Femur (tissue), 1 donor: ENCODE measurements around the gene PABPN1L.

Source experiments
- DNase-seq: peaks from one replicate; pipeline ENCODE4 v3.0.0-alpha.2; 2017

The PABPN1L gene

DNA sequence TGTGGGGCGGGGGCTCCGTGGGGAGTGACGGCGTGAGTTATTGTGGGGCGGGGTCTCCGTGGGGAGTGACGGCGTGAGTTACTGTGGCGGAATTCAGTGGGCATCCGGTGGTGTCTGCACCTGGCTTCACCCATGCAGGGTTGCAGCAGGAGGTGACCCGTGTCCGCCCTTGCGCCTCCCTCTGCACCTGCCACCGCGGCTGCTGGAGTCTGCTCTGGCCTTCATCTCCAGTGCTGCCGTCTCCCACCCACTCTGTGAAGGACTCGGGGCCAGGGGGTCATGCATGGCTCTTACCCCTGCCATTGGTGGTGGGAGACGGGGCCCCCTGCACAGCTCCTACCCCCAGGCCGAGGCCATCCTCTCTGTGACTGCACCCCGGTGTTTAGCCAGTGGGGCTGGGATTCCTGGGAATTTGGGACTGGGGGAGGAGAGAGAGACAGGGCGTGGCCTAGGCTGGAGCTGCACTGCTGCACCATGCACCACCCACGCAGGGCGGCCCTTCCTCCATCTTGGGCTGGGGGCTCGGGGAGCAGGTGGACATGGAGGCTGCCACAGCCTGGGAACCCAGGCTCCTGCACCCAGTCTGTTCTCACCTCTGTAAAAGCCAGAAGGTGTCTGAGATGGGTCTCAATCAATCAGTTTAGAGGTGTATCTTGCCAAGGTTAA is 1.3 kb upstream of the PABPN1L start:
- DNase-seq, result no peak

DNA sequence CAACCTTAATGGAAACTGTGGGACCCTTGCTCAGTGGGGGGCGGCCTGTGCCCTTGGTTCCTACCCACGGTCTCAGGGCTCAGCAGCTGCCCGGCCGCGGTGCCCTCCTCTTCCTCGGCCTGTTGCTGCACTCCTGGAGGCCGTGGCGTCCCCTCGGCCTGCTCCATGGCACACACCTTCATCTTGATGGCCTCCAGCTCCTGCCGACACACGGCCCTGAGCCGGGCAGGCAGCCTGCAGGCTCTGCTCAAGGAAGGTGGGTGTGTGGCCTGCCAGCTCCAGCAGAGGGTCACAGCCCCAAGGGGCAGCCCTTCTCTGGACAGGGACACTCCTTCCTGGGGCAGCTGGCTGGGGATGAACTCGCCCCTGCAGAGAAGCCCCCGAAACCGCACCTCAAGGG is 718 bp downstream of the PABPN1L start:
- DNase-seq, result no peak

DNA sequence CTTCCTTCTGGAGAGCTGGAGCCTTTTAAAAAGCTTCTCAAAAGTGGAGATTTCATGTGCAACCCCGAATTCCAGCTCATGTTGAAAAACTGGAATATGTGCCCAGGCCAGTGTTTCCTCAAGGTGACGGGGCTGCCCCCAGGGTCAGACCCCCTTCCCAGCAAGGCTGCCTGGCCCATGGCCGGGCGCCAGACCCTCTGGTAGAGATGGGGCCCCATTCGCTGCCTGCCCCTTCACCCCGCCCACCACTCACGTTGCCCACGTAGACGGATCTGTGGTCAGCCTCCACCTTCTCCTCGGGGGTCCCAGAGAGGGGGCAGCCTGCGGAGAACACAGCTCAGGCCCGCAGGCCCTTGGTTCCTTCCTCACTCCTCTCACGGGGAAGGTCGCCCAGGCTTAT is 1.1 kb downstream of the PABPN1L start:
- DNase-seq, result no peak

DNA sequence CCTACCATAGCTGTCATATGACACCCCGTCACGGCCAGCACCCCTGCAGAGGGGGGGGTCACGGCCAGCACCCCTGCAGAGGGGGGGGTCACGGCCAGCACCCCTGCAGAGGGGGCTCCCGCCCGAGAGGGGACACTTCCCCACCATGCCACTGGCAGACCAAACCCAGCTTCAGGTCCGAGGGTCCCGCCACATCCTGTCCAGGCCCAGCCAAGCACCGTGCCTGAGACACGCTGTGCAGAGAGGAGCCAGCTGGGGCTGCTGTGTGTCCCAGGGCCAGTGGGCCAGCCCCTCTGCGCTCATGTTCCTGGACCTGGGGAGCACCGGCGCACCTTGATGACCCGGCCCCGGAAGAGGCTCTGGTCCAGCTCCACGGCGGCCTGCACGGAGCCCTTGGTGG is 1.9 kb downstream of the PABPN1L start:
- DNase-seq, result no peak

DNA sequence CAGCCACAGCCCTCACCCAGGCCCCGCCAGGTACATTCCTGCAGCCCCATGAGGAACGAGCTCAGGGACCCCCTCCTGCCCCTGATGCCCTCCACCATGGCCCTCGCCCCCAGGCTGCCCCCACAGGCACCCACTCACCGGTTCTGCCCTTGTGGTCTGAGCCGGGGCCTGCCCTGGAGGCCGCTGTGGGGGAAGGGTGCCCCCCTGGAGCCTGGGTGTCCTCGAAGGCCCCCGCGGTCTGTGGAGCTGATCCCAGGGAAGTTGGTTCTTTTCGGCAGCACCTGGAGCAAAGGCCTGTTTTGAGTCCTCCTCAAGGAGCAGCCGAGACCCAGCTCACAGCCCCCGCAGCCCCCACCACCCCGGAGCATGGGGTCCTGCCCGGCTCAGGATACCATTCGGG is 2.4 kb downstream of the PABPN1L start:
- no peak for DNase-seq

DNA sequence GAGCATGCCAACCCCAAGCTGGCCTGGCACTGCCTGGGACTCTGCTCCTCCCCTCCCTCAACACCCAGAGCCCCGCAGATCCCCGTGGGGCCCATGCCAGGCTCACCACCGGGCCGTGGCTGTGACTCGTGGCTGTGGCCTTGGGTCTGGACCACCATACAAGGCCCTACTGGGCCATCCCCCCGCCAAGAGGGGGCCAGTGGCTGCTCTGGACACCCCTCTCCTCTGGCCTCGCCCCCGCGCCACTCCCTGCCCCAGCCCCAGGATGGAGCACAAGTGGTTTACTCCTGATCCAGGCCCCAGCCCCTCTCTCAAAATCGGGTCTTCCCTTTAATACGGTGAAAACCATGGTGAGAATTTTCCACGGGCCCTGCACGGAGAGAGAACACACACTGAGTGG is 3.0 kb downstream of the PABPN1L start:
- no peak for DNase-seq

DNA sequence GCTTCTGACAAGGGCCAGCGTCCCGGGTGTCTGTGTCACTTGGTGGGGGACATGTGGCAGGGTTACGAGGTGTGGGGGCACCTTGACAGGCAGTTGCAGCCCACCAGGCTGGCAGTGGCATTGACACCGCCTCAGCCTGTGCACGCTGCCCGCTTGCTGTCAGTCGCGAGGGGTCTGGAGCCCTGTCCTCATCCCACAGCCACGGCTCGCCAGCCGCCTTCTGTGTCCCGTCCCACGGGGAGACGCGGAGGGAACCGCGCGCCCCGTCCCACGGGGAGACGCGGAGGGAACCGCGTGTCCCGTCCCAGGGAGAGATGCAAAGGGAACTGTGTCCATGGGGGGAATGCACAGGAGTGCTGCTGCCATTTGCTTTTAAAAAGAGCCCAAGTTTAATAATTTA is 3.5 kb downstream of the PABPN1L start:
- no peak for DNase-seq

DNA sequence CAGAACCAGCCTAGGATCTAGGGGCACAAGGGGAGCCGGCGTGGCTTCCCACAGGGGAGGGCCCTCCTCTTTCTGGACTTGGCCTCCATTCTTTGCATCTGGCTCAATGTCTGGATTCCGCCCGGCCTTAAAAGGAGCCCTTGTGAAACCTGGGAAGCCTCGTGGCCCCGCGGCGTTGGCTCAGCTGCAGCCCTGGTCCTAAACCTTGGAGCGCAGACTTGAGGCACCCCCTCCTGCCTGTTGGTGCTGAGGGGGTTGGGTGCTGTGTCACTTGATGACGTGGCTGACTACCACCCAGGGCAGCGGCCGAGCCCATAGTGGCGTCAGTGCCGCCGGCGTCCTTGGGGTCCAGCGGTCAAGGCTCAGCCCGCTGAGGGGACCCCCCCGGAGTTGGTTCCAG is 5.1 kb downstream of the PABPN1L start:
- no peak for DNase-seq

DNA sequence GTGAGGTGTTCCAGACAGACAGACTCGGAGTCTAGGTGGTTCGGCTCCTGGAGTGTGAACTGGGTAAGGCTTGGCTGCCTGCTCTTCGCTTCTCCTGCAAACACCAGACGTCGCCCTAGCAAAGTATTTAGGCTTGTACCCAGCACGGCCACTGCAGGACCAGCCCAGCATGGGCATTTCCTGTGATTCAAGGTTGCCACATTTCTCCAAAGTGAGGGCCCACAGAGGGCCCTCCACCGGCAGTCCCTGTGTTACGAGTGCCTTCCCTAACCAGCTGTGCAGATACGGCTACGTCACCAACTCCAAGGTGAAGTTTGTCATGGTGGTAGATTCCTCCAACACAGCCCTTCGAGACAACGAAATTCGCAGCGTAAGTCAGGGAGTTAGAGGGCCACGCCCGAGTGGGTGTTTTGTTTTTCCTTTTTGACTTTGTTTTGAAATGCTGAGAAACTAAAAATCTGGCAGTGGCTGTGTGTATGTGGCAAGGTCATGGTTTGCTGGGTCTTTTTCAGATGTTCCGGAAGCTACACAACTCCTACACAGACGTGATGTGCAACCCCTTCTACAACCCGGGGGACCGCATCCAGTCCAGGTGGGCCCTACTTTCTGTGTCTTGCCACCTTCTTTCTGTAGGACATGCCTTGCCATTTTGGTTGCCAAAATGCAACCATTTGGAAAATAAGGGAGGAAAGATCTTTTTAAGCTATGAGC is 6.9 kb downstream of the PABPN1L start:
- DNase-seq, result no peak

DNA sequence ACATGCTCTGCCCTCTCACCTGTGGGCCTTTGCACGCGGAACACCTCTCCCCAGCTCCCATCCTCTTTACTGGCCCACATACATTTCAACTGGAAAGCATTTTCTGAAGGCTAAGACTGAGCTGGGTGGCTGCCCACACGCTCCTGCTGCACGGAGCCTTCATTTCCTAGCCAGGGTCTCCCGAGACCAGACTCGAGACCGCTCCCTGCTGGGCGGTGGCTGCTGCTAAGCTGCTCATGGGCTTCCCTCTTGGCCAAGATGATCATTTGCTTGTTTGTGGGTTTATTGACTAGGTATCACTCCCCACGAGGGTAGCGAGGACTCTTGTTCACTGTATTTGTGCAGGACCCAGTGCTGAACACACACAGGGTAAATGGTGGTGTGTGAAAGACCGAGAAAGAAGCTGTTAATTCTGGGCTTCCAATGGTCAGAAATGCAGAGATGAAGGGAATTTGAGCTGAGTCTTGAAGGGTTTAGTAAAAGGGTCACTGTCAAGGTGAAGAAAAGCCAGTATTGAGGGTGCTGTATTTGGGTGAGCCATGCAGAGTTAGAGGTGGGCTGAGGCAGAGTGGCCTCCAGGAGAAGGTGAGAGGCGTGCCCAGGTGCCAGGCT is 8.6 kb downstream of the PABPN1L start:
- peak; percentile 70 for DNase-seq

DNA sequence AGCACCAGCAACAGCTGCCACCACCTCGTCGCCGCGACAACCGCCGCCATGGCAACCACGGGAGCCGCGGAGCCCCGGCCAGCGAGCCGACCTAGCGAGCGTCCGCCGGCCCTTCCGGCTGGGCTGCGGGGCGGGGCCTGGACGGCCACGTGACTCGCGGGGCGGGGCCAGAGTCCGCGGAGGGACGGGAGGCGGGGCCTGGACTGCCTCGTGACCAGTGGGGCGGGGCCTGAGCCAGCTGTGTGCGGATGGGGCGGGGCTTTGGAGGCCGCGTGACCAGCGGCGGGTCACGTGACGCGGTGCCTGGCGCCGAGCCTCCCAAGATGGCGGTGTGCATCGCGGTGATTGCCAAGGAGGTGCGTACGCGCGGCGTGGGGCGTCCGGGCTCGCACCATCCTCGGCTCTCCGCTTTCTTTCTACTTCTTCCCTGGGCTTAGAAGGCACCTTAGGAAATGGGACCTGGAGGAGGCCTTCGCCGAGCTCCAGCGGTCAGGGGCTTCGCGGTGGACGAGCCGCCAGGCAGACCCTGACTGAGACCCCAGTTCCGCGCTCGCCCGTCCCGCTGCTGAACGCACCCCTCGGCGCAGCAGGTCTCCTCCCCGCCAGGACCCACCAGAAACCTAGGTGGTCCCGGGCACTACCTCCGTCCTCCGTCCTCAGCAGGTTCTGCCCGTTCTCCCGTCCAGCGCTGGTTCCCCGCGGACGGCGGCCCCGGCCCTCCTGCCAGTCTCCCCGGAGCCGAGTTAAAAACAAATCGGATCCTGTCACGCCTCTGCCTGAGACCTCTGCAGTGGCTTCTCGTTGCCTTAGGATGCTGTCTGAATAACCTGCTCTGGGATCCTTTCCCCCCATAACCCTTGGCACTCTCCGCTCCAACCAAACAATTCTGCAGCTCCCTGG is 9.4 kb downstream of the PABPN1L start, which contains the start of the genes GALNS and TRAPPC2L:
TSS of gene GALNS (minus strand) at position 120 of the 900 bp plus-strand sequence. CDS start at position 50, 70 bp downstream.
TSS of gene TRAPPC2L (plus strand) at position 300 of the 900 bp plus-strand sequence. CDS start at position 324, 24 bp downstream.
- peak; percentile 99 for DNase-seq

DNA sequence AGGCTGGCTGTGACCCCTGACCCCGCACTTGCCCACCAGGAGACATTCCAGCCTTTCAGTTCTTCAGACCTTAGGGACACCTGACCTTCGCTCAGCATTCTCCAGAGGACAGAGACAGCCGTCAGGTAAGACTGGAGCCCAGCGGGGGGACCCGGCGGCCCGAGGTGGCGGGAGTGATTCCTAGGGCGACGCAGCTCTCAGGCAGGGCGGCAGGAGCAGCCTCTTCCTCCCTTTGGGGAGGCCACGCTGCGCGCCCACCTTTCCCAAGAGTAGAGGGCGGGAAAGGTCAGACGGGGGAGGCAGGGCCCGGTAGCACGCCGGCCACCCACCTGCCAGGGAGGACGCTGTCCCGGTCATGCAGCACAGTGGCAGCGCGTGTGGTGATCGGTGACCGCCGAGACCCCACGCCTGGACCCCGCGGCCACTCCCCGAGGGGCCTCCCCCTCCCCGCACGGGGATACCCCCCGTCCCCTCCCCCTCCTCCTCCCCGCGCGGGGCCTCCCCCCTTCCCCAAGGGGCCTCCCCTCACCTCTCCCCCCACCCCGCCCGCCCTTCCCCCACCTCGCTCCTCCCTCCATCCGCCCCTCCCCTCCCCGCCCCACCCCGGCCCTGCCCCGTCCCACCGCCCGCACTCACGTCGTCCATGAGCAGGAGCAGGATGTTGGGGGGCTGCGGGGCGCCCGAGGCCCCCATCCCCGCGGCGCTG is 10.2 kb downstream of the PABPN1L start:
- no peak for DNase-seq

DNA sequence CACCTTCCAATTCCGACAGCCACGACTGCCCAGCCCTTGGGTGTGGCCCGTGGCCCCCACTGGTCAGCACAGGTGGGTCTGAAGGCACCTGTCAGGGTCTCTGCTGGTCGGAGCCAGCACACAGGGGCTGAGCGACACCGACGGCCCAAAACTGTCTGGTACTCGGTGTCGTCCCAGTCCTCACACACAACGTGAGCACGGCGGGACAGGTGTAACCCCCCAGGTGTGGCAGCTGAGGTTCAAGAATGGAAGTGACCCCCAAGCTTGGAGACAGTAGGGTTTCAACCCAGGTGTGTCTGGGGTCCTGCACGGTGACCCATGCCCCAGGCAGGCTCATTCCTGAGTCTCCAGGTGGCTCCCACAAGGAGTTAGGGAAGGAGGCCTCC is 10.7 kb downstream of the PABPN1L start:
- DNase-seq, result no peak

DNA sequence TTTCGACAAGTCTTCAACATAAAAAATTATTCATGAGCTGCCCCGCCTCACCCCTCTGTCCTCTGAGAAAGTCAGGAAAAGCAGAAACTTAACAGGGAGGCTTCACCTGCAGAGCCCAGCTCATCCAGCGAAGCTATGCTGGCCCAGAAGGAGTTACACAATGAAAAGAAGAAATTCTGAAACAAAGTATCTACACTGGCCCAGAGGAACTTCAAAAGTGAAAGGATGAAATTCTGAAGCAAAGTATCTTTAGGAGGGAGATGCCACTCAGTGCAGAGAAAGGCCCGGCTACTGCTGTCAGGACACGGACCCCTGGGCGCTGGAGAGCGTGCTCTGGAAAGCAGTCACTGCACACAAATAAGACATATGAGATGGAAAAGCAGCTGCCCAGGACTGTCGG is 11.3 kb downstream of the PABPN1L start:
- DNase-seq, result no peak

DNA sequence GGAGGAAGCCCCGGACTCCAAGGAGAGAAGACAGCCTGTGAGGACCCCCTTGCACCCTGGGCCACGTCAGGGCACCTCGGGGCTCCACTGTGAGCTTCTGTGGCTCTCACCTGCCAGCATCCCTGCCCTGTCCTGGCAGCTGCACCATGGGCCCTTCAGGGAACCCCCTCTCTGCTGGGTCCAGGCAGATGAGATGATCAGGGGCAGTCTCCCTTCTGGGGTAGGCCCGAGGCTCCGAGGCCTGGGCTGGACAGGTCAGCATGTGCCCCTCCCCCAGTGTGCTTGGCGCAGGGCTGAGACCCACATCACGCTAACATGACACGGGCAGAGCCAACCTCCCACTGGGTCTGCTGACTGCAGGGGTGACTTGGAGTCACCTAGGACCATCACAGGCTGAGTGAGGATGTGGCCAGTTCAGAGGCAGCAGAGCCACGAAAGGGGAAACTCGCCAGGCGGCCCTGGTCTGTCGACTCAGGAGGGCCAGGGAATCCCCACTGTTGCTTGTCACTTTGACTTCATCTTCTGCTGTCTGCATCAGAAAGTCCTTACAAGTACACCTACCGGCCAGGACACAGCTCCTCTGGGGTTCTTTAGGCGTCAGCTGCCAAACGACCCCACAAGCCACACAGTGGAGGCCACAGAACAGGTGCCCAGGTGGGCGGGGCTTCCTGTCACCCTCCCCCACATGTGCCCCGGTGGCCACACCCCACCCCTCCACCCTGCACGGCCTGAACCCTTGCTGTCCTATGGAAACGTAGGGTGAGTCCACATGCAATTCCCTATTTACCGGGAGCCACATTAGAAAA is 12.0 kb downstream of the PABPN1L start:
- DNase-seq, result no peak

DNA sequence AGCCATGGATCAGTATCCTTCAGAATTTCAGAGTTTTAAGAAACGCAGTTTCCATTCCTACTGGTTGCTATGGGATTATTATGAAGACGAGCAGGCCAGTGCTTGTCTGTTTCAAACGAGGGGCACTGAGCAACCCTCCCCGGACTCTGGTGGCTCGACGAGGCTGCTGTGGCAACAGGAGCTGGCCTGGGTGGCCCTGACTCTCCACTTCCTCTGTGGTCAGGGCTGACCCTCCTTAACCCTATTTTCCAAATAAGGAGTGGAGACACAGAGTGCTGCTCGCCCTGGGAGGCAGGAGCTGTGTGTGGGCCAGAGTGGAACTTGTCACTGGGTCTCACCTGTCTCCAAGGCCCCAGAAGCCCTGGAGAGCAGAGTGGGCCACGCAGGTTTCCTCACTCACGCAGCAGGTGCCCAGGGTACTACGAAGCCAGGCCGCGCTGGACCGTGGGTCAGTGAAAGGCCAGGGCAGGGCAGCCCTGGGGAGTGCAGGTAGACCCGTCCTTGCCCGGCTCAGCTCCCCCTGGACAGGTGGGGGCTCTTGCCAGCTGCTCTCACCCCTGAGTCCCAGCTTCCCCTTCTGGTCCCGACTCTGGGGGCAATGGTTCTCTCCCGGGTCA is 13.0 kb downstream of the PABPN1L start:
- no peak for DNase-seq

DNA sequence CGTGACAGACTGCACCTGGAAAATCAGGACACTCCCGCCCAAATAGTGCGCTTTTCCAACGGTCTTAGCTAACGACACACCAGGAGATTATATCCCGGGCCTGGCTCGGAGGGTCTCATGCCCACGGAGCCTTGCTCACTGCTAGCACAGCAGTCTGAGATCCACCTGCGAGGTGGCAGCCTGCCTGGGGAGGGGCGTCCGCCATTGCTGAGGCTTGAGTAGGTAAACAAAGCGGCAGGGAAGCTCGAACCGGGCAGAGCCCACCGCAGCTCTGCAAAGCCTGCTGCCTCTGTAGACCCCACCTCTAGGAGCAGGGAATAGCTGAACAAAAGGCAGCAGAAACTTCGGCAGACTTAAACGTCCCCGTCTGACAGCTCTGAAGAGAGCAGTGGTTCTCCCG is 14.8 kb downstream of the PABPN1L start:
- no peak for DNase-seq

DNA sequence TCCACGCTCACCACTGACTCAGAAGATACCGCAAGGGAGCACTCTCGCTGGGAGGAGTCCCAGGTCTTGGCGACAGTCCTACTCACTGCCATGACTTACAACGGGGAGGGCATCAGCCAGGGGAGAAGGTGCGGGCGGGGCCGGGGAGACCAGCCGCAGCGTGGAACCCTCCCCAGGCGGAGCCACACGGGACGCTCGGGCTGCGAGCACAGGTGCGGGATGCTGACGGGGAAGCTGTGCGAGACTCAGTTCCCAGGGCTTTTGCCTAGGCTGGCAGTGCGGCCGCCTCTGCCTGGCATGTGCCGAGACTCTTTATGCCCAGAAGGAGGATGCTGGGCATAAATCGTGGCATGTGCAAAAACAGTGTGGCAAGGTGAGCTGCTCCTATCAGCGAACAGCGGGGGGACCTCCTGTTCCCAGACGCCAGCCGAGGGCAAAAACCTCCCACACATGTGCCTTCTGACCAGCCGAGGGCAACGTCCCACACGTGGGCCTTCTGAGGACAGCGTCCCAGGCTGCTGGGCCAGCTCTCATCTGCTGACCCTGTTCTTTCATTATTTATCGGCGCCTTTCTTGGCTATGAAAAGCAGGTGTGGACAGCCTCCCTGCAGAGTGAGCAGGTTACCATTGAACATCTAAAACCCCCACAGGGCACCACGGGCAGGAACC is 15.8 kb downstream of the PABPN1L start:
- no peak for DNase-seq

DNA sequence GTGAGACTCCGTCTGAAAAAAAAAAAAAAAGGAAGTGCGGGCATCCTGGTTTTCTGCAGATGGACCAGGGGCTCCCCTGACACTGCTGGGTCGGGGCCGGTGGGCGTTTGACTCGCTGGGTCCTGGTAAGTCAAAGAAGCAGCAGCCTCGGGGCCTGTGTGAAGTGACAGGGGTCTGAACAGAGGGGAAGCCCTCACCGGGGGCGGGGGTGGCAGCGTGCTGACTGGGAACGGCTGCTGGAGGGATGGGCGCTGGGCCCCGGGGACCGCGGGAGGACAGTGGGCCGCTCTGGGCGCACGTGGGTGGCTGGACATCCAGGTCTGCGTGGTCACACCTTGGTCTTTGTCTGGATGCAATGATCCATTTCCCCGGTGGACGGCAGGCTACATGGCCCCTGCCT is 17.9 kb downstream of the PABPN1L start:
- DNase-seq, result no peak

DNA sequence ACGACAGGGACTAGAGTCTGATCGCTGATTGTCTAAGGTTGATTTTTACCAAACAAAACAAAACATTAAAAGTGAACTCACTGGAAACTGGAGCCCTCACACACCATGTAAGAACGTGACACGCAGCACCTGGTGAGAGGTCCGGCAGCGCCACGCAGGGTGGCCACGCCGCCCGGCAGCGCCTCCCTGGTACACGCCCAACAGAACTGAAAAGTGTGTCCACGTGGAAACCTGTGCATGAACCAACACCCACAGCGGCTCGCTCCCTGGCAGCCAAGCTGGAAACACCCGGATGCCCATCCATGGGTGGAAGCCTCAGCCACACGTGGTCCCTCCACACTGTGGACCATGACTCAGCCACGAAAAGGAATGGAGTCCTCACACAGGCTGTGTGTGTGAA is 18.8 kb downstream of the PABPN1L start:
- no peak for DNase-seq

DNA sequence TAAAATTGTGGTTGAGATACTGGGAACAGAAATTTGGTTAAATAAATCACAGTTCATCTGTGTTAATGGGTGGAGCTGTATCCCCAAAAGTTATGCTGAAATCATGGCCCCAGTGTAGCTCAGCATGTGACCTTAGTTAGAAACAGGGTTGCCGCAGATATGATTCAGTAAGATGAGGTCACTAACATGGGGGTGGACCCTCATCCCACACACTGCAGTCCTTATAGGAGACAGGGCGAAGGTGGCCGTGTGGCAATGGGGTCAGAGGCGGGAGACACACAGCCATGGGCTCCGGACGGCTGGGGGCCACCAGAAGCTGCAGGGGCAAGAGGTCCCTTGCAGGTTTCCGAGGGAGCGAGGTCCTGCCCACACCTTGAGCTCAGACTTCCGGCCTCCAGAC is 20.4 kb downstream of the PABPN1L start:
- no peak for DNase-seq
